Measurements from ENCODE around the gene MRPL21. TPM values are rescaled to one million over a fixed set of nuclear protein-coding genes. Genes with fewer than 3 reads are reported as not detected.

The MRPL21 gene
- total RNA-seq, 1 donor from 2014 or later, result 41.4 TPM

DNA sequence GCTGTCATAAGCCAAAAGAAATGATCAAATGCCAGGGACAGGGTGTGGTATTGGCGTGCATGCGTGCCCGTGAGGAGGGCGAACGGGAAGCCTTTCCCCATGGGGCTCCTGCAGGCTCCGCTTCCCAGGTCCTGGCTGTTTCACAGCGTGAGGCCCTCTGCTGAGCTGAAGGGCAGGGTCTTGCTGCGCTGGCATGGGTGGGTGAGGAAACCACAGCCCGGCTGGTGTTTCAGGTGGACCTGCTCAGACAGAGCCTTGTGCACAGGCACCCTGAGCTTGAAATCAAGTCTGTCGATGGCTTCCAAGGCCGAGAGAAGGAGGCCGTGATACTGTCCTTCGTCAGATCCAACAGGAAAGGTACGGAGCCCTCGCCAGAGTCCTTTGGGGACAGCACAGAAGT, 31.4 kb upstream of the MRPL21 start:
- DNase-seq (ENCODE audit: low spot score), result no peak

DNA sequence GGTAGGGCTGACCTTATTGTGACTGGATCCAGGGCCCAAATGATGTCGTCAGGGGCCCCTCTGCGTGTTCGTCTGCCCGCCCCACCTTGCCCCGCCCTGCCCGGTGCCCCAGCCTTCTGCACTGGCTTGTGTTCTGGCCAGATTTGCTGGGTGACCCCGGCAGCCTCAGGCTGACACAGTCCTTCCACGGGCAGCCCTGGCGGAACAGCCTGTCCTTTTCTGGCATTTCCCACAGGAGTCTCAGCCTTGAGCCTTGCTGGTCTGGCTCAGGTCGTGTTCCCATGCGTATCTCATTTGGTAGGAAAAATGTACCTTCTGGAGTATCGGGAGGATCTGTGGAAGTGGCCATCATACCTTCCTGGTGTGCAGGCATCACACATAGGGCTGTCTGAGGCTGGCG, 31.0 kb upstream of the MRPL21 start:
- DNase-seq (ENCODE audit: low spot score), result no peak

DNA sequence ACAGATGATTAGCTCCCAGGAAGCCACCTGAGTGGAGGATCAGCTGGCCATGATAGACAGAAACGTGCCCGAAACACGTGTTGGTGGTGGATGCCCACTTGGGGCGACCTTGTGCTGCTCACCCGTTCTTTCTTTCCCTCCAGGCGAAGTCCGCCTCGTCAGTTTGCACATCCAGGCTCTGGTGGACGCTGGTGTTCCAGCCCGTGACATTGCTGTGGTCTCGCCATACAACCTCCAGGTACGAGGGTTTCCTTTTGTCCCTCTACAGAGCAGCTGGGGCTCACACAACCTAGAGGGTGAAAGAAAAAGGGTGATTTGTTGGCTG, 30.7 kb upstream of the MRPL21 start:
- no peak for DNase-seq (ENCODE audit: low spot score)

DNA sequence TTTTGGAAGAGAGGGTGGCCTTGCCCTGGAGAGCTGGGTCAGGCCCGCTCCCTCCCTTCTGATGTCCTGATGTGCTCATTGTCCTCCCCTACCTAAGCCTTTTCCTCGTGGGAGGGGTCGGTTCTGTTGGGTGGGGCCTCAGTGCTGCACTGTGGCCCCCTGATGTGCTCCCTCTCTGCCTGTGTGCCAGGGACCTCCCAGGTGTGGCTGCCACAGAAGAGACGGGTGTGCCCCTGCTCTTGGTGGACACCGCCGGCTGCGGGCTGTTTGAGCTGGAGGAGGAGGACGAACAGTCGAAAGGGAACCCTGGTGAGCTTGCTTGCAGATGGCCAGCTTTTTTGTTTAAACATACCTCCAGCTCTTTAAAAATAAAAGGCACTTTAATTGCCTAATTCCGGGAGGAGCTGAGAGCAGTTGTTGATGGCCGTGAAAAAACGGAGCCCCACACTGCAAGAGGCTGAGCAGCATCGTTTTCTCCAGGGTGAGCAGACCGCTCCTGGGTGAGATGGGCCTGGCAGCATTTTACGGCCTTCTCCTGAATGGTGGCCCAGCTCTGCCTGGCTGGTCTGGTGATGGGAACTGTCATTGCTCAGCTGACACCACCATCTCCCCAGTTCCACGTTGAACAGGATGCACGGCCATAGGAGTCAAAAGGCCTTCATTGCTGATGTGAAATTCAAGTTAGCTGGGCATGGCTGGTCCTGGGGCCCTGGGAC, 30.1 kb upstream of the MRPL21 start:
- DNase-seq (ENCODE audit: low spot score), result no peak

DNA sequence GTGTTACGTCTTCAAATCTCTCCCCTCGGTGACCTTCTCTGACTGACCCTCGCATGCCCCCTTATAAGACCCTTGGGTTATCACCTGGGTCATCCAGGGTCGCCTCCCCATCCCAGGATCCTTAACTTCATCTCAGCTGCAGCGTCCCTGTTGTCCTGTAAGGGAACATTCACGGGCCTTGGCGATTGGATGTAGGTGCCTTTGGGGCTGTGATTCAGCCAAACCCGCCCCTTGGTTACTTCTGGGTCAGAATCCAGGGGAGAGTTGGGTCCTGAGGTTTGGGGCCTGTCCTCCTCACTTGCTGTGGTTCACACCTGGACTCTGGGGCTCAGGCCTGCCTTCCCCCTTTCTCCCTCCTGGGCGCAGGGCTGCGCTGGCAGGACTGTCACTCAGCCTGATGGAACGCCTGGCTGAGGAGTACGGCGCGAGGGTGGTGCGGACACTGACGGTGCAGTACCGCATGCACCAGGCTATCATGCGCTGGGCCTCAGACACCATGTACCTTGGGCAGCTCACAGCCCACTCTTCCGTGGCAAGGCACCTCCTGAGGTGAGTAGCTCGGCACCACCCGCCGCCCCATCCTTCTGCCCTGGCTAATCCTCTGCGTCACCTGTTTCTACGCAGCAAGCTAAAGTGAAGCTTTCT, 29.4 kb upstream of the MRPL21 start:
- no peak for DNase-seq (ENCODE audit: low spot score)

DNA sequence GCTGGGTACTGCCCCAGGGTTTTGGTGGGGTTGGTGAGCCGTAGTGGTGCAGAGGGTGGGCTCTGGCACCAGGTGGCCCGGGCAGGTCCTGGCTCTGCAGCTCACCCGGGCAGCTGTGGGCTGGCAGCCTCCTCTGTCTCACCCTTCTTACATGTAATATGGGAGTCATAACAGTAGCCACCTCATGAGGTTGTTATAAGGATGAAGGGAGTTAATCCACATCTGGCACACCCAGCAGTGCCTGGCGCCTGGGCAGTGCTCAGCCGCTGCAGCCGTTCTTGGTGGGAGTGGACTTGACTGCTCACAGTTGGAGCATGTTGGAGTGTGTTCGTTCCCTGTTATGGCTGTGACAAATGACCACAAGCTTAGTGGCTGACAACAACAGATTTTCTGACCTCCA, 28.7 kb upstream of the MRPL21 start:
- DNase-seq (ENCODE audit: low spot score), result no peak

DNA sequence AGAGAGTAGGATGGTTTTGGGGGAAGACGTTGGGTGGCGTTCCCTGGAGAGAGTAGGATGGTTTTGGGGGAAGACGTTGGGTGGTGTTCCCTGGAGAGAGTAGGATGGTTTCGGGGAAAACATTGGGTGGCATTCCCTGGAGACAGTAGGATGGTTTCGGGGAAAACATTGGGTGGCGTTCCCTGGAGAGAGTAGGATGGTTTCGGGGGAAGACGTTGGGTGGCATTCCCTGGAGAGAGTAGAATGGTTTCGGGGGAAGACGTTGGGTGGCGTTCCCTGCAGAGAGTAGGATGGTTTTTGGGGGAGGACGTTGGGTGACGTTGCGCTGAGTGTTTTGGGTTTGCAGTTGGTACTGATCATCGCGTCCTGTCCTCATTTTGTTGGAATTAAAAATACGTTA, 28.3 kb upstream of the MRPL21 start:
- no peak for DNase-seq (ENCODE audit: low spot score)

DNA sequence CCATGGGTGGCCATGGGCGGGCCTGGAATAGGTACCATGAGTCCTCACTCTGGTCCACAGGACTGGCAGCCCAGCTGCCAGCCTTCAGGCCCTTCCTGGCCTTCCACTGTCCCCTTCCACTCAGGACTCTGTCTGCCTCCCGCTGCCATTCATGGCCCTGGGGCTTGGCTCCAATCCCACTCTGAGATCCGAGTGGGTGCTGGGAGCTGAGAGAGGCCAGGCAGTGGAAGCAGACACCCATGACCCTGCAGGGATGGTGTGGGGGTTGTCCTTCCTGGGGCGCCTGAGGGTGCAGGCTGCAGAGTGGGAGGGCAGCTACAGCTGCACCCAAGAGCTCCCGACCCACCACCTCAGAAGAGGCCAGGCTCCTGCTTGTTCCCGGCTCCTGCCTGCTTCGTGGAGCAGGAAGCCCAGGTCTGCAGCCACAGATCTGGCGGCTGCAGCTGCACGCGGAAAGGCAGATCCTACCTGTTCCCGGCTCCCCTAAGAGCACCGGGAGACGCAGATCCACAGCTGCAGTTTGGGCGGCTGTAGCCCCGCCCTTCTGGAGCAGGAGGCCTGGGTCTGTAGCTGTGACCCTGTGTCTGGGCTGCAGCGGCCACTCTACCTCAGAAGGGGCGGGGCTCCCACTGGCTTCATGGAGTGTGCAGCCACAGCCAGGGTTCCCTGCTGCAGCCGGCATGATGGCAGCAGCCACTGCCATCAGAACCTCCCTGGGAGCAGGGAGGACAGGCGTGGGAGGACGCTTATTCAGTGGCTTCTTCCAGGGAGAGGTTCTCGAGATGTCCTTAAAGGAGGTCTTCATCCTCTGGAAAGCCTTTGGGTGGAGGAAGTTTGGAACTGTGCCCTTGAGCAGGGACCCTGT, 27.6 kb upstream of the MRPL21 start:
- no peak for DNase-seq (ENCODE audit: low spot score)

DNA sequence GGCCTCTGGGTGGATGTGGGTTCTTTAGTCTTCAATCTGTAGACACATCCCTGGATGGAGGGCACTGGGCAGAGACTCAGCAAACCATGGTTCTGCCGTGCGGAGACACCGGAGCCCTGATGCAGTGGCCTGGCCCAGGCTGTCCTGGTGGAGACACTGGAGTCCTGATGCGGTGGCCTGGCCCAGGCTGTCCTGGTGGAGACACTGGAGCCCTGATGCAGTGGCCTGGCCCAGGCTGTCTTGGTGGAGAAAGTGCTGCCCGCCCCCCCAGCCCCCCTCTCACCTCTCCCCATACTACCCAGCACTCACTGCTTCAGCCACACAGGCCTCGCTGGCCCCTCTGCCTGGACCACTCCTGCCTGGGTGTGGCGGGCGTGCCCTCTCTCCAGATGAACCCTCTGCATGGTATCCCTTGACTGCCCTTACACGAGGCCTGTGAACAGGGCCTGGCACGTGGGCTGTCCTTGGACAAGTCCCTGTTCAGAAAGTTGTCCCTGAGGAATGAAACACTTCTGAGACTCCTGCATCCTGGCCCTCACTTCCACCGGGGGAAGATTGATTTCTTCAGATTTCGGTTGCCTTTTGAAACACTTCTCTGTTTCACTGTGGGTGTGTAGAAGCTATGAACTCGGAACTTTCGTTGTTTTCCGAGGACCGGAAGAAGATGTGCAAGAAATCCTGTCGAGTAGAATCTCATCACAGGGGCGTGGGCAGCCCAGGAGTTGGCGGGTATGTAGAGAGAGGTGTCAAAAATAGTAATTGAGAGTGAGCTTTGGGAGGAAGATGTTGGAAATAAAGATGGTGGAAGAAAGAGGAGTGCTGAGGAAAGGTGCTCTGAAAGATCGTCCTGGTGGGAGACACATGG, 26.3 kb upstream of the MRPL21 start:
- DNase-seq (ENCODE audit: low spot score), result no peak

DNA sequence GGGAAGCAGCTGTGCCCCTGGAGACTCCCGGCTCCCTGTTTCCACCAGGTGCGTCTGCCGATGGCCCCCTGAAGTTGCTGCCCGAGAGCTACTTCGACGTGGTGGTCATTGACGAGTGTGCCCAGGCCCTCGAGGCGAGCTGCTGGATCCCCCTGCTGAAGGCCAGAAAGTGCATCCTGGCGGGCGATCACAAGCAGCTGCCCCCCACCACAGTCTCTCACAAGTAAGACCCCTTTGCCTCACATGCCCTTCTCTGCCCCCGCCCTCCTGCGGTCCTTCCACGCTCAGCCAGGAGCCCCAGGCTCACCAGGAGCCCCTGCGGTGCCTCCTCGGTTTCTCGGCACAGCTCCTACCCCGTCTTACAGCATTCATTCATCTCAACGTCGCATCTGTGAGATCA, 25.5 kb upstream of the MRPL21 start:
- no peak for DNase-seq (ENCODE audit: low spot score)

DNA sequence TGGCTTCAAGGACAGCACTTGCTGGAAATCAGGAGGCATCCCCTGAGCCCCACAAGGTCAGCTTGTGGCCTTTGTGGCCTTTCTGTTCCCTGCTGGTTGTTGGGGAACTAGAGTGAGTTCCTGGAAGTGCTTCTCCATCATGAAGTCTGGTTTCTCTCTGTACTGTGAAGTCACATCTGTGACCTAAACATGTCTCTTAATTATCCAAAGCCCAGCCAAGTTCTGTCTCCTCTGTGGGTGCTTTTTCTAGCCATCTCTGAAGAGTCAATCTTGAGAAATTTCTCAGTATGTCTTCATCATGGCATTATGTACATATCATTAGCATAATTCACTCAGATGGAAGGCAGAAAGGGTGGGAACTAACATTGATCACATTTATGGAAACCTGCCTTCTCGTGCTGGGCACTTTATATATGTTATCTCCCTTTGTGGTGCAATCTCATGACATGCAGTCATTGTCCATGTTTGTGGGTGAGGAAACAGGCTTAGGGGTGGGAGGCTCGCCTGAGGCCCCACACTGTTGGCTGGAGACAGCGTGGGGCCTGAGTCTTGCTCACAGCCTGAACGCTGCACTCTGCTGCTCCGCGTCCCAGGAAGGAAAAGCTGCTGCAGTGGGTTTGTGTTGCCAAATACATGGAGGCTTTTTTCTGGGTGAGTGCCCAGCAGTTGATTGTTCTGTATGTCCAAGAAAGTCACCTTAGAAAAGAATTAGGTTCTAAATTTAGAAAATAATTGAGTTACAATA, 24.7 kb upstream of the MRPL21 start:
- no peak for DNase-seq (ENCODE audit: low spot score)

DNA sequence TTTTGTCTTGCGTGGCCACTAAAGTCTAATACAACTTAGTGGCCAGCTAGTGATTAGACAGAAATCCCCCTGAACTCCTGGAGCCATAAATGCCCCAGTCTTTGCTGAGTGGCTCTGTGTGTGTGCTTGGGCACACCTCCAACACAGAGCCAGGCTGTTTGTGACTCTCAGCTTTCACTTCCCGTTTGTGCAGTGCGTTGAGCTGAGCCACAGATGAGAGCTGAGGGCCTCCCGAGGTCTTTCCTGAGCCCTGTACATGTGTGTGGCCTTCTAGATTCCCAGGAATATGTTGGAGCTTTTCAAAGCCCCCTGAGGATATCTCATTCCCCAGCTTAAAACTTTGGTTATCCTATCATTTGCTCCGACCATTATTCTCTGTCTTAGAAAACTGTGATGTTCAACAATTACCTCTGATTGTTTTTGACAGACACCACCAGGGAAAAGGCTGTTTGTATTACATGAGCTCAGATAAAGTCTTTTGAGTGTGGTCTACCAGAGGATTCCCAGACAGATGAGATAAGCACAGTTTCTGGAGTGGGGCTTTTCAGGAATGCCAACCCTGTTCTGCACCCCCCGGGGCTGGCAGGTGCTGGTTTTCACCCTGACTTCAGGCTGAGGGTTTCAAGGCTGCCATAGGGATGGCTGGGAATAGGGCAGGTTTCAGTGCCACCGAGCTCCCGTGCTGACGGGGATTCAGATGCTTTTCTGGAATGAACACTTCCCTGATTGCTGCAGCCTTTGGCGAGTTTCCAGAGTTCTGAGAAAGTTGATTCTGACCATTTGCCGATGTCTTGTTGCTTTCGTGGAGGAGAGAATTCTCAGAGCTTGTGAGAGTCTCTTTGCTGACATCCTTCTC, 23.9 kb upstream of the MRPL21 start:
- DNase-seq (ENCODE audit: low spot score), result no peak

DNA sequence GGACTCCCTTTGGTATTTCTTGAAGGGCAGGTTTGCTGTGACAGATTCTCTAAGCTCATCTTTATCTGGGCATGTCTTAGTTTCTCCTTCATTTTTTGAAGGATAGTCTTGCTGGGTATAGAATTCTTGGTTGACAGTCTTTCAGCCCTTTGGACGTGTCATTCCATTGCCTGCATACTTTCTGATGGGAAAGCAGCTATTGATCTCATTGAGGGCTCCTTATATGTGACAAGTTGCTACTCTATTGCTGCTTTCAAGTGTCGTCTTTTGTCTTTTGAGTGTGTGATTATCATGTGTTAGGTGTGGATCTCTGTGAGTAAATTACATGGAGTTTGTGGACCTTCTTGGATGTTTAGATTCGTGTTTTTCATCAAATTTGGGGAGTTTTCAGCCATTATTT, 22.0 kb upstream of the MRPL21 start:
- no peak for DNase-seq (ENCODE audit: low spot score)

DNA sequence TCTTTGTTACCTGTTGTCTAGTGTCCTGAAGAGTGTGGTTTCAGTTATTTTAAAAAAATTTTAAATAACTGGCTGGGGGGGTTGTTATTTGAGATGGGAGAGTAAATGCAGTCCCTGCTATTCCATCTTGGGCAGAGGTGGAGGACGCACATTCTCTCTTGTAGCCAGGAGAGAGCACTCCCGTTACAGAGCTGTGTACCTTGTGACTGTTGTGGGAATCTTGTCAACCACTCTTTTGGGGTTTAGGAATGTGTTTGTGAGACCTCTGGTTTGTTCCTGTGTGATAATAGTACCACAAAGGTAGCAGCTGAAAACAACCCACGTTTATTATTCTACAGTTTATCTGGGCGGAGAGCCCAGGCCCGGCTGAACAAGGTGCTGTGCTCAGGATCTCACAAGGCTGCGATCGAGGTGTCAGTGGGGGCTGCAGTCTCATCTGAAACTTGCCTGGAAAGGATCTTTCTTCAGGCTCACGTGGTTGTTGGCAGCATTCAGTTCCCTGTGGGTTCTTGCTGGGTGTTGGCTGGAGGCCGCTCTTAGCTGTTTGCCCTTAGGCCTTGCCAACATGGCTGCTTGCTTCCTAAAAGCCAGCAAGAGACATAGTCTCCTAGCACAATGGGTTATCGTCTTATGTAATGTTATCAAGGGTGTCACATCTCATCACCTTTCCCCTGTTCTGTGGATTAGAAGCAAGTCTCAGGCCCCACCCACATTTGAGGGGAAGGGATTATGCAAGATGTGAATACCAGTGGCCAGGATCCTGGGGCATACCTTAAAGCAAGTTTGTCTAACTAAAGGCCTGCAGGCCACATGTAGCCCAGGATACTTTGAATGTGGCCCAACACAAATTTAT, 20.7 kb upstream of the MRPL21 start:
- no peak for DNase-seq (ENCODE audit: low spot score)

DNA sequence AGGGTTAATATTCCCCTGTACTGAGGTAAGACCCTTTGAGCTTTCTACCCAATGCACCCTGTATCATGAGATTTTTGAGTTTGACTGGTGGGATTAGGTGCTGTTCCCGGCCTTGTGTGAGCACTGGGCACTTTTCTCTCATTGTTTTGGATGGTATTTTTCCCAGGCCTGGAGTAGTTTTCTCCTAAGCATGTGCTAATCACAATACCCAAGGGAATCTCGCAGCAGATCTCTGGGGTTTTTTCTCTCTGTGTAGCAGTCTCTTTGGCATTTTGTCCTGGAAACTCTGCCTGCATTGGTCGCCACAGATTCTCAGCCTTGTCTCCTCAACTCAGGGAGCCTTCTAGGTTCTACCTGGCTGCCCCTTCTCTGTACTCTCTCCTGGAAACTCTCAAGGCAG, 20.0 kb upstream of the MRPL21 start:
- DNase-seq (ENCODE audit: low spot score), result no peak

DNA sequence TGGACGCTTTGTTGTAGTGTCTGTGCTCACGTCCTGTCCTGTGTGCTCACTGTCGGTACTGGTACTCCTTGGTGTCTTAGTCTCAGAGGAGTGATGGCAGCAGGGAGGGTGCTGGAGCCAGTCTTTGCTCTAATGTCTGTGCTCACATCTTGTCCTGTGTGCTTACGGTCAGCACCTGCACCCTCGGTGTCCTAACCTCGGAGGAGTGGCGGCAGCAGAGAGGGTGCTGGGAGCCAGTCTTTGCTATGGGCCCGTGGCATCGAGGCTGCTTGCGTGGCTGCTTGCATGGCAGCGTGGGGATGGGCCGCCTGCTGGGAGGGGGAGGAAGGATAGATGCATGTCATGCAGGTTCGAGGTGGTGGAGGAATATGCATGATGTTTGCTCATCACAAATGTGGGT, 12.8 kb upstream of the MRPL21 start:
- DNase-seq (ENCODE audit: low spot score), result no peak

DNA sequence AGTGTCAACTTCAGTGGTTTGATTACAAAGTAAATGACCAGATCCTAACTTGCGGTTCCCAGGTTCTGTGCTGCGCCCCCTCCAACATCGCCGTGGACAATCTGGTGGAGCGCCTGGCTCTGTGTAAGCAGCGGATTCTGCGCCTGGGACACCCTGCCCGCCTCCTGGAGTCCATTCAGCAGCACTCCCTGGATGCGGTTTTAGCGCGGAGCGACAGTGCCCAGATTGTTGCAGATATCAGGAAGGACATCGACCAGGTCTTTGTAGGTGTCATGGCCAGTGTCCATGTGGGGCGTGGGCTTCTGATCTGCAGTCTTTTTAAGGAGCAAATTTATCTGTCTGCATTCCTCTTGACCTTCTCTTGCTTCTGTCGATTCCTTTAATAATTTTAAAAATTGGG, 11.1 kb upstream of the MRPL21 start:
- no peak for DNase-seq (ENCODE audit: low spot score)

DNA sequence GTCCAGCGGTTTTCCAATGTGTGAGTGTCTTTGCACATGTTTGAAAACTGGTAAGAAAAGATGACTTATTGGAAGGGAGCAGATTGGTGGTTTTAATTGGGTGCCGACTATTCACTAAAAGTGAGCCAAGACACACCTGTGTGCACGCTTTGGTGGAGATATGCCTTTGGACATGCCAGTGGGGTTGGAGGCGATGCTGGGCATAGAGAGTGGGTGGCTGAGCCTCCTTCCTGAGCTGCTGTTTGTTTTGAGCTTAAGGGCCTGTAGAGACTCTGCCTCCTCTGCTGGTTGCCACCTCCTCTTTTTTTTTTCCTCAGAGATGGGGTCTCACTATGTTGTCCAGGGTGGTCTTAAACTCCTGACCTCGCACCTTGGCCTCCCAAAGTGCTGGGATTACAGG, 9.6 kb upstream of the MRPL21 start:
- no peak for DNase-seq (ENCODE audit: low spot score)

DNA sequence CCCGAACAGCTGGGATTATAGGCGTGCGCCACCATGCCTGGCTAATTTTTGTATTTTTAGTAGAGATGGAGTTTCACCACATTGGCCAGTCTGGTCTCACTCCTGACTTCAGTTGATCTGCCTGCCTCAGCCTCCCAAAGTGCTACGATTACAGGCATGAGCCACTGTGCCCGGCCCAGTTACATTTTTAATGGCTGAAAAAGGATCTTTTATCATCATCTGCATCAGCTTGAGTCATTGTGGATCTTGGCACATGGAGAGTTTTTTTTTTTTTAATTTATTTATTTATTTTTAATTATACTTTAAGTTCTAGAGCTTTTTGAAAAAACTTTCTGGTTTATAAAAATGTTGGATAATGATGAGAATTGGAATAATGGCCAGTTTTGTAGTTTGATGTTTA, 8.6 kb upstream of the MRPL21 start:
- no peak for DNase-seq (ENCODE audit: low spot score)

All from mucosa of gallbladder (tissue), 1 donor.